ENCODE measurements around the gene CCDC92. TPM values are rescaled to one million over a fixed set of nuclear protein-coding genes. Genes with fewer than 3 reads are reported as not detected.

The CCDC92 gene
- total RNA-seq, 2 experiments from 2014 or later, result 7.3 to 8.7 TPM

GRCh38 chr12:123984903-123985302 lies 12.3 kb upstream of the CCDC92 start:
- ChIA-PET POLR2A (interaction anchor here (0.7 kb wide), 1 partner anchor 11 kb away, joined by 3 read pairs; no protein-coding TSS in a partner anchor), CTCF (interaction anchor here (0.8 to 5.1 kb wide), 6 partner anchors 11 to 175 kb away, joined by 3 to 29 read pairs (median 4); no protein-coding TSS in a partner anchor)

GRCh38 chr12:123983822-123984485 lies 11.3 kb upstream of the CCDC92 start:
- ChIA-PET CTCF (interaction anchor here (0.8 to 5.1 kb wide), 6 partner anchors 12 to 168 kb away, joined by 3 to 29 read pairs (median 4); no protein-coding TSS in a partner anchor), POLR2A (interaction anchor here (0.7 kb wide), 1 partner anchor 11 kb away, joined by 3 read pairs; no protein-coding TSS in a partner anchor)

GRCh38 chr12:123982269-123982668 lies 9.6 kb upstream of the CCDC92 start:
- ChIA-PET POLR2A (no interaction called here), CTCF (interaction anchor here (0.9 to 5.1 kb wide), 2 partner anchors 78 to 399 kb away, joined by 3 to 29 read pairs; no protein-coding TSS in a partner anchor)

GRCh38 chr12:123979566-123979965 lies 6.9 kb upstream of the CCDC92 start:
- ChIA-PET POLR2A (no interaction called here), CTCF (no interaction called here)

- CTCF ChIA-PET, result interaction anchor here (0.6 to 0.9 kb wide), 3 partner anchors 9 to 344 kb away, joined by 3 to 4 read pairs (median 4); no protein-coding TSS in a partner anchor
- POLR2A ChIA-PET, result interaction anchor here (0.6 kb wide), 1 partner anchor 300 kb away, joined by 10 read pairs; no protein-coding TSS in a partner anchor
Observed at GRCh38 chr12:123976227-123976826, 3.7 kb upstream of the CCDC92 start.

GRCh38 chr12:123973552-123974341 lies 1.1 kb upstream of the CCDC92 start:
- CTCF ChIA-PET, result no interaction called here
- POLR2A ChIA-PET, result no interaction called here

GRCh38 chr12:123971770-123972456 lies 718 bp downstream of the CCDC92 start:
- POLR2A ChIA-PET, result interaction anchor here (0.7 kb wide), 1 partner anchor 948 kb away, joined by 5 read pairs; no protein-coding TSS in a partner anchor
- CTCF ChIA-PET, result interaction anchor here (0.7 to 1.1 kb wide), 2 partner anchors 12 to 66 kb away, joined by 3 to 4 read pairs; no protein-coding TSS in a partner anchor

GRCh38 chr12:123971449-123971769 lies 1.2 kb downstream of the CCDC92 start:
- POLR2A ChIA-PET, result interaction anchor here (0.7 kb wide), 1 partner anchor 948 kb away, joined by 5 read pairs; no protein-coding TSS in a partner anchor
- CTCF ChIA-PET, result interaction anchor here (1.1 kb wide), 1 partner anchor 13 kb away, joined by 4 read pairs; no protein-coding TSS in a partner anchor

GRCh38 chr12:123967121-123967586 lies 5.5 kb downstream of the CCDC92 start:
- ChIA-PET CTCF (interaction anchor here (1.2 kb wide), 1 partner anchor 9 kb away, joined by 3 read pairs; no protein-coding TSS in a partner anchor), POLR2A (no interaction called here)

- ChIA-PET POLR2A (no interaction called here), CTCF (interaction anchor here (1.2 kb wide), 1 partner anchor 9 kb away, joined by 3 read pairs; no protein-coding TSS in a partner anchor)
Observed at GRCh38 chr12:123966596-123966995, 6.0 kb downstream of the CCDC92 start.

- CTCF ChIA-PET, result no interaction called here
- POLR2A ChIA-PET, result interaction anchor here (0.6 kb wide), 1 partner anchor 391 kb away, joined by 8 read pairs; no protein-coding TSS in a partner anchor
Observed at GRCh38 chr12:123965382-123965781, 7.2 kb downstream of the CCDC92 start.

- ChIA-PET CTCF (no interaction called here), POLR2A (interaction anchor here (1.0 kb wide), 1 partner anchor 27 kb away, joined by 3 read pairs; no protein-coding TSS in a partner anchor)
Observed at GRCh38 chr12:123963821-123964220, 8.8 kb downstream of the CCDC92 start.

- POLR2A ChIA-PET, result no interaction called here
Observed at GRCh38 chr12:123962513-123962912, 10.1 kb downstream of the CCDC92 start.

GRCh38 chr12:123961585-123962345 lies 10.9 kb downstream of the CCDC92 start:
- ChIA-PET CTCF (interaction anchor here (1.4 kb wide), 1 partner anchor 23 kb away, joined by 3 read pairs; no protein-coding TSS in a partner anchor), POLR2A (no interaction called here)

More at GRCh38 chr12:123962513-123962912, 10.1 kb downstream of the CCDC92 start:
- CTCF ChIA-PET, result no interaction called here

- CTCF ChIA-PET, result interaction anchor here (1.4 kb wide), 1 partner anchor 22 kb away, joined by 3 read pairs; no protein-coding TSS in a partner anchor
- POLR2A ChIA-PET, result no interaction called here
Observed at GRCh38 chr12:123960856-123961255, 11.8 kb downstream of the CCDC92 start.

GRCh38 chr12:123960029-123960735 lies 12.4 kb downstream of the CCDC92 start:
- ChIA-PET POLR2A (interaction anchor here (0.6 kb wide), 1 partner anchor 35 kb away, joined by 4 read pairs; no protein-coding TSS in a partner anchor), CTCF (no interaction called here)

GRCh38 chr12:123958876-123959275 lies 13.8 kb downstream of the CCDC92 start:
- CTCF ChIA-PET, result no interaction called here
- POLR2A ChIA-PET, result no interaction called here
